ENCODE measurements around the gene HNRNPL.
"Not testable (repeated sequence)": the region's sequence is repeated elsewhere in the genome, so short reads cannot be mapped to it uniquely, and the experiment has no call there.

The HNRNPL gene

GRCh38 chr19:38843175-38843758 is 6.5 kb downstream of the HNRNPL start:
- DNase-seq = no peak

- no peak for DNase-seq
These were observed 7.2 kb downstream of the HNRNPL start for GRCh38 chr19:38842439-38843174.

GRCh38 chr19:38841787-38842438 is 7.9 kb downstream of the HNRNPL start:
- DNase-seq = no peak

GRCh38 chr19:38841180-38841766 is 8.5 kb downstream of the HNRNPL start:
- DNase-seq = no peak

- no peak for DNase-seq
These were observed 9.2 kb downstream of the HNRNPL start for GRCh38 chr19:38840583-38840968.

- DNase-seq = no peak
These were observed 9.8 kb downstream of the HNRNPL start for GRCh38 chr19:38839816-38840582.

- DNase-seq = no peak
These were observed 10.6 kb downstream of the HNRNPL start for GRCh38 chr19:38838986-38839761.

GRCh38 chr19:38838208-38838985 is 11.4 kb downstream of the HNRNPL start:
- no peak for DNase-seq

- DNase-seq = no peak
These were observed 12.1 kb downstream of the HNRNPL start for GRCh38 chr19:38837656-38838121.

- no peak for DNase-seq
These were observed 12.7 kb downstream of the HNRNPL start for GRCh38 chr19:38836983-38837626.

- no peak for DNase-seq
These were observed 13.4 kb downstream of the HNRNPL start for GRCh38 chr19:38836159-38836982.

GRCh38 chr19:38834590-38834989 is 15.2 kb downstream of the HNRNPL start:
- no peak for DNase-seq

- no peak for DNase-seq
These were observed 15.7 kb downstream of the HNRNPL start for GRCh38 chr19:38834104-38834490.

- DNase-seq = no peak
These were observed 16.7 kb downstream of the HNRNPL start for GRCh38 chr19:38833092-38833425.

GRCh38 chr19:38831142-38831605 is 18.6 kb downstream of the HNRNPL start:
- DNase-seq = peak; percentile 49

GRCh38 chr19:38830039-38830733 is 19.6 kb downstream of the HNRNPL start:
- DNase-seq = no peak

GRCh38 chr19:38829203-38829602 is 20.6 kb downstream of the HNRNPL start:
- not testable (repeated sequence) for DNase-seq

GRCh38 chr19:38826856-38827551 is 22.8 kb downstream of the HNRNPL start:
- no peak for DNase-seq

GRCh38 chr19:38825936-38826335 is 23.9 kb downstream of the HNRNPL start:
- not testable (repeated sequence) for DNase-seq

All from NCI-H748 treated with DMSO at 0.1 percent for 48 hours (cell line).